ENCODE results near the gene HEPN1. TPM values are rescaled to one million over a fixed set of nuclear protein-coding genes. Genes with fewer than 3 reads are reported as not detected.

HEPN1 gene
- total and polyA plus RNA-seq, 9 of the 15 experiments (the other 6 are each of a cell fraction or from before 2014, with no cell fraction given) = not detected

GRCh38 chr11:124920356-124920755 lies 1.3 kb downstream of the HEPN1 start (continued):
- TF ChIP-seq ZNF407 (IDR thresholded peaks at IDR 0.05; ENCODE audit: low read depth) = no peak
- TF ChIP-seq ZNF253 (CRISPR knock-in tag; conservative IDR thresholded peaks at IDR 0.05) = no peak
- TF ChIP-seq PRPF4 (IDR thresholded peaks at IDR 0.05; ENCODE audit: insufficient read depth, low read depth, low read length, poor library complexity, severe bottlenecking) = no peak
- TF ChIP-seq ZFPM2 (CRISPR knock-in tag; IDR thresholded peaks at IDR 0.05) = no peak
- no peak for TF ChIP-seq THRB (CRISPR knock-in tag; conservative IDR thresholded peaks at IDR 0.05)
- TF ChIP-seq PRMT5 (CRISPR knock-in tag; IDR thresholded peaks at IDR 0.05) = no peak
- no peak for TF ChIP-seq ZNF121 (CRISPR knock-in tag; conservative IDR thresholded peaks at IDR 0.05)

Measured in K562 (cell line).